Endometrial microvascular endothelial cells (primary cell): ENCODE results near the gene KRTAP5-1. TPM values are rescaled to one million over a fixed set of nuclear protein-coding genes. Genes with fewer than 3 reads are reported as not detected.

Experiments used
- total RNA-seq: library from RNA; depleted of rRNA; stranded (reverse); fragments of >200 nt; gene quantifications from one replicate; pipeline ENCODE4 v1.2.3, GENCODE V29; 2015; ENCODE audit errors: inconsistent ontology term

KRTAP5-1 gene
- total RNA-seq, 1 donor from 2014 or later: not detected

Other genes starting within 250 kb of the KRTAP5-1 start
- not detected for gene BRSK2, start 195.3 kb downstream of the KRTAP5-1 start, total RNA-seq
- 20.7 TPM for gene MOB2, start 98.5 kb downstream of the KRTAP5-1 start, total RNA-seq
- gene DUSP8, start 13.0 kb downstream of the KRTAP5-1 start, total RNA-seq: 11.0 TPM
- not detected for gene KRTAP5-2, start 13.0 kb upstream of the KRTAP5-1 start, total RNA-seq
- gene KRTAP5-3, start 23.2 kb upstream of the KRTAP5-1 start, total RNA-seq: not detected
- not detected for gene KRTAP5-4, start 36.9 kb upstream of the KRTAP5-1 start, total RNA-seq
- gene KRTAP5-5, start 44.5 kb upstream of the KRTAP5-1 start, total RNA-seq: not detected
- gene KRTAP5-6, start 111.9 kb upstream of the KRTAP5-1 start, total RNA-seq: not detected
- not detected for gene IFITM10, start 165.3 kb upstream of the KRTAP5-1 start, total RNA-seq
- 232 TPM for gene CTSD, start 178.6 kb upstream of the KRTAP5-1 start, total RNA-seq
- gene SYT8, start 249.7 kb upstream of the KRTAP5-1 start, total RNA-seq: not detected